PC-9 (cell line): Measurements from ENCODE around the gene PDZD4. TPM values are rescaled to one million over a fixed set of nuclear protein-coding genes. Genes with fewer than 3 reads are reported as not detected.

Experiments
- BruUV-seq: library from RNA; stranded (reverse); fragments of 400-500 nt; replicated peaks from 2 replicates; lab custom pipeline; 2021; lab: Mats Ljungman, UMichigan
- CTCF ChIA-PET: fragments of 300-600 bp; sonication (Branson Sonifier 250); formaldehyde crosslinking; loops from one replicate; lab custom pipeline; 2022; ENCODE audit warnings: antibody characterized with exemption; lab: Charles Lee
- POLR2A ChIA-PET: fragments of 300-600 bp; sonication (Branson Sonifier 250); formaldehyde crosslinking; loops from one replicate; lab custom pipeline; 2022; ENCODE audit warnings: antibody characterized with exemption; ENCODE audit not compliant: unreplicated experiment; lab: Charles Lee
- DNase-seq, 2 experiments: peaks; one replicate each; pipeline versions ENCODE4 v3.0.0 to v3.0.0-alpha.2; 2015 to 2022; ENCODE audit warnings: mixed read lengths in 1 of 2
- H2AFZ ChIP-seq: fragments of 200-600 bp; sonication (generic); 2 replicates; pipeline ENCODE4 v1.8.1; 2017; ENCODE audit warnings: antibody characterized with exemption
- H3F3A ChIP-seq: fragments of 200-600 bp; sonication (generic); 2 replicates; pipeline ENCODE4 v1.8.1; 2017; ENCODE audit warnings: antibody characterized with exemption, mild to moderate bottlenecking, low read depth; ENCODE audit not compliant: insufficient read depth
- H3K27ac ChIP-seq: fragments of 200-600 bp; sonication (generic); 2 replicates; pipeline ENCODE4 v1.6.1; 2016; ENCODE audit warnings: mixed run types
- H3K27me3 ChIP-seq: fragments of 200-600 bp; sonication (generic); 2 replicates; pipeline ENCODE4 v1.6.1; 2016; ENCODE audit warnings: low read depth, mixed run types; ENCODE audit not compliant: insufficient read depth
- H3K36me3 ChIP-seq: fragments of 200-600 bp; sonication (generic); 2 replicates; pipeline ENCODE4 v1.6.1; 2016; ENCODE audit warnings: low read depth, mixed run types
- H3K4me1 ChIP-seq: fragments of 200-600 bp; sonication (generic); replicated peaks from 2 replicates; pipeline ENCODE4 v1.6.1; 2016; ENCODE audit warnings: mixed run types; ENCODE audit not compliant: insufficient read depth
- H3K4me2 ChIP-seq: fragments of 200-600 bp; sonication (generic); 2 replicates; pipeline ENCODE4 v1.6.1; 2017; ENCODE audit warnings: mixed run types
- H3K4me3 ChIP-seq: fragments of 200-600 bp; sonication (generic); 2 replicates; pipeline ENCODE4 v1.6.1; 2016; ENCODE audit warnings: mixed run types
- H3K79me2 ChIP-seq: fragments of 200-600 bp; sonication (generic); 2 replicates; pipeline ENCODE4 v1.6.1; 2017; ENCODE audit warnings: low read depth, mixed run types
- H3K9me2 ChIP-seq: fragments of 200-600 bp; sonication (generic); 2 replicates; pipeline ENCODE4 v1.8.1; 2017; ENCODE audit warnings: mild to moderate bottlenecking; ENCODE audit not compliant: insufficient read depth
- H3K9me3 ChIP-seq: fragments of 200-600 bp; sonication (generic); 2 replicates; pipeline ENCODE4 v1.8.1; 2016; ENCODE audit warnings: low read depth; ENCODE audit not compliant: insufficient read depth
- H4K20me1 ChIP-seq: fragments of 200-600 bp; sonication (generic); 2 replicates; pipeline ENCODE4 v1.8.1; 2017; ENCODE audit not compliant: insufficient read depth
- EZH2 ChIP-seq: fragments of 200-600 bp; sonication (generic); IDR thresholded peaks from 2 replicates; pipeline ENCODE4 v1.8.0; 2017; ENCODE audit warnings: antibody characterized with exemption, low read depth
- intact Hi-C: fragments of 100-400 bp; cut with micrococcal nuclease; formaldehyde crosslinking; loops from one replicate; pipeline ENCODE4 v1.10.0; 2022; ENCODE audit not compliant: unreplicated experiment
- total RNA-seq: library from RNA; stranded (reverse); gene quantifications from 2 replicates; pipeline ENCODE4 v1.2.3, GENCODE V29; 2021
- TF ChIP-seq, protein P1 (sequence below): fragments of 200-600 bp; sonication (generic); conservative IDR thresholded peaks from 2 replicates; pipeline ENCODE4 v1.6.1; 2017; ENCODE audit warnings: mixed run types, antibody characterized with exemption, mild to moderate bottlenecking, moderate library complexity

PDZD4 gene
- total RNA-seq, 1 experiment from 2014 or later: 0.17 TPM

GRCh38 chrX:153782313-153782712, 48.0 kb downstream of the PDZD4 start:
- H2AFZ ChIP-seq: no peak overlapping the region
- no peaks in the 10 kb centered on the region for H3K9me2 ChIP-seq
- H3K27ac ChIP-seq: no peak overlapping the region
- POLR2A ChIA-PET: no interaction called here
- no peaks in the 10 kb centered on the region for H3K4me1 ChIP-seq
- H3K4me2 ChIP-seq: no peak overlapping the region
- H3K79me2 ChIP-seq: no peaks in the 10 kb centered on the region
- H3K4me3 ChIP-seq: no peak overlapping the region
- no peaks in the 10 kb centered on the region for H3K27me3 ChIP-seq
- no peak for DNase-seq
- no peaks in the 10 kb centered on the region for H3F3A ChIP-seq
- H4K20me1 ChIP-seq: no peaks in the 10 kb centered on the region
- no peak for TF ChIP-seq EZH2
- TF ChIP-seq, protein P1, sequence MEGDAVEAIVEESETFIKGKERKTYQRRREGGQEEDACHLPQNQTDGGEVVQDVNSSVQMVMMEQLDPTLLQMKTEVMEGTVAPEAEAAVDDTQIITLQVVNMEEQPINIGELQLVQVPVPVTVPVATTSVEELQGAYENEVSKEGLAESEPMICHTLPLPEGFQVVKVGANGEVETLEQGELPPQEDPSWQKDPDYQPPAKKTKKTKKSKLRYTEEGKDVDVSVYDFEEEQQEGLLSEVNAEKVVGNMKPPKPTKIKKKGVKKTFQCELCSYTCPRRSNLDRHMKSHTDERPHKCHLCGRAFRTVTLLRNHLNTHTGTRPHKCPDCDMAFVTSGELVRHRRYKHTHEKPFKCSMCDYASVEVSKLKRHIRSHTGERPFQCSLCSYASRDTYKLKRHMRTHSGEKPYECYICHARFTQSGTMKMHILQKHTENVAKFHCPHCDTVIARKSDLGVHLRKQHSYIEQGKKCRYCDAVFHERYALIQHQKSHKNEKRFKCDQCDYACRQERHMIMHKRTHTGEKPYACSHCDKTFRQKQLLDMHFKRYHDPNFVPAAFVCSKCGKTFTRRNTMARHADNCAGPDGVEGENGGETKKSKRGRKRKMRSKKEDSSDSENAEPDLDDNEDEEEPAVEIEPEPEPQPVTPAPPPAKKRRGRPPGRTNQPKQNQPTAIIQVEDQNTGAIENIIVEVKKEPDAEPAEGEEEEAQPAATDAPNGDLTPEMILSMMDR: no peak
- BruUV-seq: no TSS peak
- CTCF ChIA-PET: interaction anchor here (0.5 kb wide), 1 partner anchor 227 kb away, joined by 26 read pairs; no protein-coding TSS in a partner anchor
- intact Hi-C loops: no loop called here
- no peaks in the 10 kb centered on the region for H3K9me3 ChIP-seq
- no peaks in the 10 kb centered on the region for H3K36me3 ChIP-seq

GRCh38 chrX:153781428-153782047, 48.8 kb downstream of the PDZD4 start:
- no TSS peak for BruUV-seq
- Histone ChIP-seq H3K36me3 (no peaks in the 10 kb centered on the region), H3K79me2 (no peaks in the 10 kb centered on the region), H3K4me2 (no peak overlapping the region), H3K4me3 (no peak overlapping the region), H4K20me1 (no peaks in the 10 kb centered on the region), H2AFZ (no peak overlapping the region), H3F3A (no peaks in the 10 kb centered on the region), H3K4me1 (no peaks in the 10 kb centered on the region), H3K27ac (no peak overlapping the region), H3K9me2 (no peaks in the 10 kb centered on the region), H3K27me3 (no peaks in the 10 kb centered on the region), H3K9me3 (no peaks in the 10 kb centered on the region)
- ChIA-PET CTCF (no interaction called here), POLR2A (no interaction called here)
- no peak for TF ChIP-seq EZH2
- TF ChIP-seq, protein P1: no peak
- DNase-seq: no peak
- intact Hi-C loops: no loop called here

DNA sequence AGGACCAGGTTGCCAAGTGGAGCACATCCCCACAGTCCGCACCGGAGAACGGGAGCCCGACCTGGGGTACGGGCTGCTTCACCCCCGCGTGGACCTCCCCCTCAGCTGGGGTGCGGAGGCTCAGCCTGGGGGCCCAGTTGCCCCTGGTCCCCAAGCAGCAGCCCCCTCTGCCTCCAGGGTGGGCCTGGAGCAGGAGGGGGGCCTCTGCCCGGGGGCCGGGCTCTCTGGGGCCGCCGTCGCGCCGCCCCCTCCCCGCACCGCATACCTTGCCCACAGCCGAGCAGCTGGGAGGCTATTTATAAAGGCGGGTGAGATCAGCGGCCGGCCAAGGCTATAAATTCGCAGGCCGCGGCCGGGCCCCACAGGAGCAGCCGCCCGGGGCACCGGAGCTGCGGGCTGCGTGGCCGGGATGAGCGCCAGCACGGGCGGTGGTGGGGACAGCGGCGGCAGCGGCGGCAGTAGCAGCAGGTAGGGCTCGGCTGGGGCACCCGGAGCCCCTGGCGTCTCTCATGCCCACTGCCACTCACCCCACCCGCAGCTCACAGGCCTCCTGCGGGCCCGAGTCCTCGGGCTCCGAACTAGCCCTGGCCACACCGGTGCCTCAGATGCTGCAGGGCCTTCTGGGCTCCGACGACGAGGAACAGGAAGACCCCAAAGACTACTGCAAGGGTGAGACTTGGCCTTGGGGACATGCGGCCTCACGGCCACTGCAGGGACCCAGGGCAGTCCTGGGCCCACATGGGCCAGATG, 49.5 kb downstream of the PDZD4 start, which contains the start of gene SRPK3:
Gene SRPK3 (plus strand): TSS at position 364 of the 750 bp plus-strand sequence. CDS start 46 bp downstream, at position 410.
- no peak within 1 kb of the TSS for H3K4me2 ChIP-seq
- no peaks in the 10 kb centered on the region for H3K9me2 ChIP-seq
- no peak within 1 kb of the TSS for H3K4me3 ChIP-seq
- ChIA-PET POLR2A (no interaction called here), CTCF (no interaction called here)
- no peaks in the 10 kb centered on the region for H3F3A ChIP-seq
- no peaks in the 10 kb centered on the region for H3K9me3 ChIP-seq
- no peaks in the 10 kb centered on the region for H3K4me1 ChIP-seq
- H4K20me1 ChIP-seq: no peaks in the 10 kb centered on the region
- intact Hi-C loops: no loop called here
- H3K27me3 ChIP-seq: no peaks in the 10 kb centered on the region
- H2AFZ ChIP-seq: no peak within 1 kb of the TSS
- H3K27ac ChIP-seq: no peak within 1 kb of the TSS
- H3K36me3 ChIP-seq: no peaks in the 10 kb centered on the region
- no peaks in the 10 kb centered on the region for H3K79me2 ChIP-seq
- no TSS peak for BruUV-seq
- DNase-seq: no peak
- TF ChIP-seq, protein P1: no peak
- TF ChIP-seq EZH2: no peak
